HG03045 (cell line): Measurements from ENCODE around the gene SUCNR1.
"Not testable (repeated sequence)": the region's sequence is repeated elsewhere in the genome, so short reads cannot be mapped to it uniquely, and the experiment has no call there.

Source experiments
- ATAC-seq: cut with Tn5 transposase; IDR thresholded peaks from one replicate; pipeline ENCODE4 v1.9.1; 2021; ENCODE audit warnings: mild to moderate bottlenecking, moderate library complexity; ENCODE audit not compliant: unreplicated experiment

The SUCNR1 gene, protein sequence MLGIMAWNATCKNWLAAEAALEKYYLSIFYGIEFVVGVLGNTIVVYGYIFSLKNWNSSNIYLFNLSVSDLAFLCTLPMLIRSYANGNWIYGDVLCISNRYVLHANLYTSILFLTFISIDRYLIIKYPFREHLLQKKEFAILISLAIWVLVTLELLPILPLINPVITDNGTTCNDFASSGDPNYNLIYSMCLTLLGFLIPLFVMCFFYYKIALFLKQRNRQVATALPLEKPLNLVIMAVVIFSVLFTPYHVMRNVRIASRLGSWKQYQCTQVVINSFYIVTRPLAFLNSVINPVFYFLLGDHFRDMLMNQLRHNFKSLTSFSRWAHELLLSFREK

GRCh38 chr3:151873398-151873797 is at the start of gene SUCNR1:
Gene SUCNR1, plus strand, starts transcription at chr3:151873643. Its CDS starts 6,250 bp downstream, at chr3:151879893.
- no peak for ATAC-seq

DNA sequence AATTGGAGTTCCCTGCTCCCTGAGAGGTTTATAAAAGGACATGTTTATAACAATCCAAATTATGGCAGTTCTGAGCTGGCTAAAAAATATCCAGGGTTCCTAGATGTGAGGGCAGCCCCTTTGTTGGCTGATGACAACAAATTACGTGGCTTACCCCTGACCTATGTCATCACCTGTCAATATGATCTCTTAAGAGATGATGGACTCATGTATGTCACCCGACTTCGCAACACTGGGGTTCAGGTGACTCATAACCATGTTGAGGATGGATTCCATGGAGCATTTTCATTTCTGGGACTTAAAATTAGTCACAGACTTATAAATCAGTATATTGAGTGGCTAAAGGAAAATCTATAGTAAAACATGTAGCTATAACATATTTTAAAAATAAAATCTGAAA is 45.6 kb upstream of the SUCNR1 start:
- ATAC-seq = no peak

DNA sequence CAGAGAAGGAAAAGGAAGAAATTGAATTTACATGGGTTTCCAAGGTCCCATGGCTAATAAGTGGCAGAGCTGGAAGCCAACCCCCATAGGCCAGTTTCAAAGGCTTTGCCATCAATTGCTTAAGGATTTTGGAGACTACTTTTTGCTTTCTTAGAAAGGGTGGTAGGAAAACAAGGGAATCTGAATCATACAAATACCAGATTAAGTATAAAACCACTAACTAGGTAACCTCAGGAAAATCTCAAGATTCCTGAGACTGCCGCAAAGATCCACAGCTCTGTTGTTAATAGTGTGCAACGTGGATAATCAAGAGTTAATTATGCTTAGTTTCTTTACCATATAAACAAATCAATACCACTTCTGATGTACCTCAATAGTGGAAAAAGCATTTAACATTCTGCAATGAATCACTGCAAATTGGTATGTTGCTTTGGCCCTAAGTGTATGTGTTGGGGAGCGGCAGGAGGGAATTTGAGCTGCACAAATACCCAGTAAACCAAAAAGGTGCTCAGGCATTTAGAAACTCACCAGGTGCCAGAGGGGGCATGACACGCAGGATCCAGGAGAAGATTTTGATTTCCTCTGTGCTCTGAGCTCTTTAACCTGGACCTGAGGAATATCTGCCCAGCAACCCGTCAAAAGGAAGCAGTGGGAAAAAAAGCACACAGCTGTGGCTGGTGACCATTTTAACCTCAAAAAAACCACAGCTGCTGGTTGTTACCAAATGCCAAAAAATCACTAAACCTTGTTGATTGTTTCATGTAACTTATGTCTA is 37.5 kb upstream of the SUCNR1 start:
- no peak for ATAC-seq

DNA sequence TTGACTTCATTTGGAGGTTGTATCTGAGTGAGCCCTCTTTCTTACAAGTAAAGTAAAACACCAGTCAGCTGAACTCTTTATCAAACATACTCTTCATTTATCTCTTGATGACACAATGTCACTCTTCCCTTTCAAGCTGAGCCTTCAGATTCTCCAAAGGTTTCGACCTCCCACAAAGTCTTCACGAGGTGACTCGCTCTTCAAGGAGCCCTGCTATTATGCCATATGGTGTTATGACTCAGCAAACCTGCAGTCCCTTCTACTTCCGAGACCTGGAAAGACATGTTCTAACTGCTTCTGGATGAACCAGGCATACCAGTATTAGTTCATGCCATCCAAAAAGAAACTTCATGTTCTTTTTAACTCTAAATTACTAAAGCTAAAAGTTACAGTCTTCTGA is 36.4 kb upstream of the SUCNR1 start:
- ATAC-seq = no peak

- ATAC-seq = no peak
These were observed 34.7 kb upstream of the SUCNR1 start for GRCh38 chr3:151838574-151839312.

DNA sequence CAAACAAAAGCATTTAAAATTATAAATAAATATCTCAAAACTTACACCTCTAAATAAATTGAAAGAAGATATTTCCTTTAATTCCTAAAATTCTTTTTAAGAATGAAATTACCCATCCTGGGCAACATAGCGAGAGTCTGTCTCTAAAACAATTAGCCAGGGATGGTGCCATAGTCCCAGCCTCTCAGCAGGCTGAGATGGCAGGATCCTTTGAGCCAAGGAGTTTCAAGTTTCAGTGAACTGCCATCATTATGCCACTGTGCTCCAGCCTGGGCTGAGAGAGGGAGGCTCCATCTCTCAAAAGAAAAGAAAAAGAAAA is 34.2 kb upstream of the SUCNR1 start:
- no peak for ATAC-seq

- ATAC-seq = no peak
These were observed 31.6 kb upstream of the SUCNR1 start for GRCh38 chr3:151841801-151842200.

DNA sequence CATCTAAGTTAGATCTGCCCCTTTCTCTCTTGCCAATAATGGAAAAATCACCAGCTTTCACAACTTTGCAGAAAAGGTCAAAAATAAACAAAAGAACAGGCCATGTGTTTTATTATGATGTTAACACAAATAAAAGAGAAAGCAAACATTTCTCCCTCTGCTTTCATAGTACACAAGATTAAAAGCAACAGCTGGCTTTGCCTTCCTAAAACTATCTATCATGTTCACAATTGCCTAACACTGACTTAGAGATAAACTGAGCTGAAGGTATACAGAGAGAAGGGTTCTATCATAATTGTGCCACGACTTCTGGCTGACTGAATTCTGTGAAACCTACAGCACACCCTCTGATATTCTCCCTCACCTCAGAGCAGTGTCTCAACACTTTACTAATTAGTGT is 30.2 kb upstream of the SUCNR1 start:
- ATAC-seq = no peak

DNA sequence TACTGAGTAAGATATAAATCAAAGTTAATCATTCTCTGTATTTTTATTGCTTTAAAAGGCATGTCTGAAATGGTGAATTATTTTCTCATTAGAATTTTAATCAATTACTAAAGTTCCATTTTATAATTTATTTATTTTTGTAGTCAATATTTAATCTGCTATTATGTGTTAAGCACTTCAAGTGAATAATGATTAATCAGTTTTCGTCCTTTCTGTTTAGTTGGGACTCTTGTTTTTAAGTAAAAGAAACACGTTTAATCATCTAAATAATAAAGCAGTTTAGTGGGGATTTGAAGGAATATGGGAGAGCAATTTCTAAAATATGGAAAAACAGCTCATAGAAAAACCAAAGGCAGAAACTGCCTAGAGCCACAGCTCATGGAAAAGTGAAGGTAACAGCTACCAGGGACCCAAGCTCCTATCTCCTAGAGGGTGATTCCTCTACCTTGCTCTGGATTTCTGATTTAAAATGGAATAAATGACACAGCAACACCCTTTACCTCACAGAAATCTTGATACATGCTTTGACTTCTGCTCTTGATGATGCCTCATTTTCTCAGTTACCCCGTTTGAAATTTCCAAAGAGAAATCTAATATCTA is 28.0 kb upstream of the SUCNR1 start:
- ATAC-seq = no peak

GRCh38 chr3:151850065-151850464 is 23.4 kb upstream of the SUCNR1 start:
- ATAC-seq = not testable (repeated sequence)

DNA sequence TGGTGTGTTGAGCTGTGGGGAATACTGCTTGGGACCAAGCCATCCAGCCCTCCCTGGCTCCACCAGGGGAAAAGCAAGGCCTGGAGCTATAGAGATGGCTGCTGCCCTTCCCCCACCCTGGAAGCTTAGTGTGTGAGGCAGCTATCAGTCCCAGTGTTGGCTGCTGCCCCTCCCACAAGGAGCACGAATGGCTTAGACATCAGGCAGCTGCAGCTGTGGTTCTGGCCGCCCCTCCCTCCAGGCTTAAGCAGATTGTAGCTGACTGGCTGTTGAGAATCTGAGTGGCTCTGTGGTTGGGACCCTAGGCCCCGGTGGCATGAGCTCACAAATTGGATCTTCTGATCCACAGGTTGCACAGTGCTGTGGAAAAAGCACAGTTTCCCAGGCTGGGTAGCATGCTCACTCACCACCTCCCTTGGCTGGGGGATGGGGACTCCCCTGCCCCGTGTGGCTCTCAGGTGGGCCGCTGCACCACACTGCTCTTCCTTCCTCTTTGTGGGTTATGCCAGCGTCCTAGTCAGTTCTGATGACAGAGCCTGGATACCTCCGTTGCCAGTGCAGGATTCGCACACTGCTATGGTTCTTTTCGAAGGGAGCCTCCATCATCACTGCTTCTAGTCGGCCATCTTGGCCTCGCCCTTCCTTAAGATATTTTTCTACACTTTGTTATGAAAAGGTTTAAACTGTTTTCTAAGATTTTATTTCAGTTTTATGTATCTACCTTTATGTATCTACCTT is 21.2 kb upstream of the SUCNR1 start:
- no peak for ATAC-seq

DNA sequence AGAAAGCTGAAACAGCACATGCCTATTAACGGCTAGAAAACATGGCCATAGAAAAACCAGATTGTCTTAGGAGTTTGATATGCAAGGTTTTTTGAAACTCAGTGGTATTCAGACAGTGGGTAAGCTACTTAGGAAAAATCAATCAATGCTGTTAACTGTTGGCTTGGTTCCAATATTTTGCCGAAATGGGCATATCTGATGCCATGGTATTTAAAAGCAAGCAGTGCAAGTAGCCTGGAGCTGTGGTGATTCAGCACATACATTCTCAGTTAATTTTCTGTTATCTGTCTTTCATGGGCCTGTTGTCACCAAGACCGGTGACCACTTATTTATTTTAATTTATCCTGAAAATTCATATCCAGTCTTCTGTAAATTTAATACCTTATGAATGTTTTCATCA is 17.3 kb upstream of the SUCNR1 start:
- no peak for ATAC-seq

- ATAC-seq = no peak
These were observed 16.8 kb upstream of the SUCNR1 start for GRCh38 chr3:151856641-151857040.

GRCh38 chr3:151859233-151859673 is 14.2 kb upstream of the SUCNR1 start:
- ATAC-seq = no peak

GRCh38 chr3:151859905-151860304 is 13.5 kb upstream of the SUCNR1 start:
- ATAC-seq = no peak

- ATAC-seq = no peak
These were observed 9.8 kb upstream of the SUCNR1 start for GRCh38 chr3:151863611-151864010.

DNA sequence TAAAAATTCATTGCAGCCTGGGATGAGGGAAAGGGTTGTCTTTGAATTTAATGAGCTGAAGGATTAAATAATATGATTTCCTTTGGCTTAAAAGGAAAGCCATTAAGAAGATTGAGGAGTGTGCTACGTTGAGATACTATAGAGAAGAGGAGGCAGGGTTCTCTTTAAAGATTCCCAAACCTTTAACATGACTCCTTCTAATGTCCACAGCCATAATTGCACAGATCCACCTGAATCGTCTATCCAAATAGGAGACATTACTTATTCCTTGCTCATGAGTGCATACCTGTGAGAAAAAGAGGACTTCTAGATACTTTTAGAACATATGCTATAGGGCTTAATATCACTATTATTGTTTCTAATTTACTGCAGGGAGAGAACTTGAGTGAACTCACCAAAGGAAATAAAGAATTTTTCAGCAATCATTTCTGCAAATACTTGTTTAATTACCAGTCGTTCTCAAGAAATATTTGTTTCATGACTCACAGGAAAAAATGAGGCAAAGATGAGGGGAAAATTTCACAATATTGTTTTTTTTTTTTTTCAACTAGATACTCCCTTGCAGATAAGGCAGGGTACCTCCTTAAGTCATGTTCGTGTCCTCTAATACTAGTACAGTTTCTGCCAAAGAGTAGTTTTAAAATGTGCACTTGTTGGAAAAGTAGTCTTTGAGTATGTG is 8.9 kb upstream of the SUCNR1 start:
- ATAC-seq = no peak

DNA sequence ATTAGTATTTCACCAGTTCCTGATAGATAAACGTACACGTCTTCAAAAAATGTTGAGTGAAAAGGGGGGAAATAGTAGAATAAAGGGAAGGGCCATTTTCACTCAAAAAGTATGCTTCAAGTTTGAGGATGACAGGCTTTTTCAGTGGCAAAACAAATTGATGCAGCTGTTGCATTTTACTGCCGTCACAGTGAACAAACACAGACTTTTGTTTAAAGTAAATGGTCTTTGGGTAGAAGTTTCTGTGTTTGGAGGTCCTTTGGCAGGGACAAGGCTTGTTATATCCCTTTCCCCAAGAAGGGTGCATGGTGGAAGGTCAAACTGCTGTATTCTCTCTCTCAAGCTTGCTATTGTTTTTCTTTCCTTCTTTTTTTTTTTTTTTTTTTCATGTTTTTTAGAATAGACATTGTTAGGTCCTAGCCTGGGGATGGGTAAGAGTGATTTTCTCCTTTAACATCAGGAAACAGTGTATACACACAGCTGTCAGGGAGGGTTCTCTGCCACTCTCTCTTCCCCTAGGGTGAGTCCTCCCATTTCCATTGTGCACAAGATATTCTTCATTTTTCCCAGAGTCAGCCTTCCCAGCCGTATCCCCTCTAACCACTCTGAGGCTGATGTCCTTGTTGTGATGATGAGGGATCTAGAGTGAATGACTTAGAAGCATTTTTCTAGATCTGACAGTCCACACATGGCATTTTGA is 6.6 kb upstream of the SUCNR1 start:
- no peak for ATAC-seq

- no peak for ATAC-seq
These were observed 5.8 kb upstream of the SUCNR1 start for GRCh38 chr3:151867666-151868065.

GRCh38 chr3:151869181-151869580 is 4.3 kb upstream of the SUCNR1 start:
- ATAC-seq = no peak
